H1 (cell line): ENCODE measurements around the gene PTPRJ. TPM values are rescaled to one million over a fixed set of nuclear protein-coding genes. Genes with fewer than 3 reads are reported as not detected.

Experiments used
- CTCF ChIA-PET: fragments of 300-600 bp; sonication (Branson Sonifier 250); formaldehyde crosslinking; loops from one replicate; lab custom pipeline; 2021; ENCODE audit not compliant: partially characterized antibody; lab: Charles Lee
- POLR2A ChIA-PET: fragments of 300-600 bp; sonication (Branson Sonifier 250); formaldehyde crosslinking; loops from one replicate; lab custom pipeline; 2021; ENCODE audit warnings: inconsistent platforms; ENCODE audit not compliant: partially characterized antibody; lab: Charles Lee
- DNase-seq, 2 experiments: peaks; one replicate each; pipeline versions ENCODE4 v3.0.0 to v3.0.0-alpha.2; 2010 to 2022; ENCODE audit warnings: low spot score in 2 of 2, low read depth in 1 of 2, mixed read lengths in 1 of 2
- FAIRE-seq: peaks from 2 replicates; lab custom pipeline; 2011; peaks lifted over from hg19 to GRCh38; lab: Jason Lieb, UNC
- H2AFZ ChIP-seq: 2 replicates; pipeline ENCODE4 v1.8.1; 2012; ENCODE audit warnings: low read length, inconsistent platforms
- H2AK5ac ChIP-seq: 2 replicates; pipeline ENCODE4 v1.6.1; 2013; ENCODE audit warnings: low read depth, low read length
- H2BK120ac ChIP-seq: replicated peaks from 2 replicates; pipeline ENCODE3; 2013; ENCODE audit warnings: low read depth, low read length, inconsistent platforms
- H2BK12ac ChIP-seq: 2 replicates; pipeline ENCODE4 v1.6.1; 2013; ENCODE audit warnings: low read depth, low read length
- H2BK15ac ChIP-seq: 2 replicates; pipeline ENCODE4 v1.6.1; 2013; ENCODE audit warnings: low read length
- H2BK20ac ChIP-seq: 2 replicates; pipeline ENCODE4 v1.6.1; 2013; ENCODE audit warnings: low read length
- H2BK5ac ChIP-seq: 2 replicates; pipeline ENCODE4 v1.6.1; 2013; ENCODE audit warnings: low read depth, low read length
- H3K14ac ChIP-seq: 2 replicates; pipeline ENCODE4 v1.6.1; 2013; ENCODE audit warnings: inconsistent platforms; ENCODE audit not compliant: insufficient read length
- H3K18ac ChIP-seq: 2 replicates; pipeline ENCODE4 v1.6.1; 2013; ENCODE audit warnings: low read length; ENCODE audit errors: extremely low read depth
- H3K23ac ChIP-seq: 2 replicates; pipeline ENCODE4 v1.6.1; 2013; ENCODE audit warnings: inconsistent platforms; ENCODE audit not compliant: insufficient read length
- H3K23me2 ChIP-seq: 2 replicates; pipeline ENCODE4 v1.6.1; 2013; ENCODE audit warnings: low read depth, low read length
- H3K27ac ChIP-seq: 2 replicates; pipeline ENCODE4 v1.6.1; 2011; ENCODE audit warnings: low read depth, low read length, inconsistent platforms
- H3K27me3 ChIP-seq, 4 experiments: replicated peaks in 1 of 4; 1 replicate in 1 of 4; 2 replicates in 3 of 4; pipeline versions ENCODE4 v1.6.1 to v1.8.1; 2011 to 2013; ENCODE audit warnings: low read length in 3 of 4, mild to moderate bottlenecking in 3 of 4, inconsistent platforms in 2 of 4, mixed read lengths in 2 of 4, moderate library complexity in 1 of 4; ENCODE audit not compliant: control insufficient read depth in 3 of 4, insufficient read depth in 3 of 4; ENCODE audit errors: extremely low read depth in 1 of 4
- H3K36me3 ChIP-seq, 4 experiments: 2 replicates each; pipeline versions ENCODE4 v1.6.1 to v1.8.1; 2011 to 2013; ENCODE audit warnings: mild to moderate bottlenecking in 4 of 4, low read length in 3 of 4, moderate library complexity in 2 of 4, control low read depth in 1 of 4, inconsistent platforms in 1 of 4; ENCODE audit not compliant: insufficient read depth in 4 of 4, control insufficient read depth in 2 of 4
- H3K4ac ChIP-seq: replicated peaks from 2 replicates; pipeline ENCODE3; 2013; ENCODE audit warnings: low read length, low read depth, mixed read lengths, inconsistent platforms; ENCODE audit not compliant: insufficient read length
- H3K4me1 ChIP-seq, 4 experiments: replicated peaks in 1 of 4; 1 replicate in 1 of 4; 2 replicates in 3 of 4; pipeline versions ENCODE4 v1.6.1 to v1.8.1; 2011 to 2013; ENCODE audit warnings: low read length in 3 of 4, inconsistent platforms in 2 of 4, mixed read lengths in 1 of 4; ENCODE audit not compliant: insufficient read depth in 4 of 4, control insufficient read depth in 3 of 4
- H3K4me2 ChIP-seq, 2 experiments: 2 replicates each; pipeline versions ENCODE4 v1.6.1 to v1.8.1; 2011 to 2013; ENCODE audit warnings: low read depth in 2 of 2, low read length in 2 of 2, control low read depth in 1 of 2, inconsistent platforms in 1 of 2, mild to moderate bottlenecking in 1 of 2; ENCODE audit not compliant: insufficient read depth in 1 of 2
- H3K4me3 ChIP-seq, 4 experiments: fragments of 200-600, 300-600 bp in 1 of 4; sonication (generic), shearing (Covaris generic), sonication (Bioruptor Twin) in 1 of 4; 2 replicates each; pipeline versions ENCODE4 v1.5.1 to v1.8.1; 2011 to 2016; ENCODE audit warnings: low read length in 4 of 4, low read depth in 3 of 4, control low read depth in 2 of 4, inconsistent platforms in 2 of 4, mild to moderate bottlenecking in 2 of 4, mixed read lengths in 1 of 4, moderate library complexity in 1 of 4; ENCODE audit not compliant: insufficient read depth in 2 of 4; ENCODE audit errors: extremely low read depth in 1 of 4
- H3K56ac ChIP-seq: replicated peaks from 2 replicates; pipeline ENCODE3; 2013; ENCODE audit warnings: low read depth, mild to moderate bottlenecking, mixed read lengths, low read length, inconsistent platforms; ENCODE audit not compliant: insufficient read length
- H3K79me1 ChIP-seq: 2 replicates; pipeline ENCODE4 v1.6.1; 2013; ENCODE audit warnings: low read depth, low read length, control low read depth
- H3K79me2 ChIP-seq, 2 experiments: 2 replicates each; pipeline versions ENCODE4 v1.6.1 to v1.8.1; 2012 to 2013; ENCODE audit warnings: low read length in 2 of 2, mild to moderate bottlenecking in 2 of 2, inconsistent platforms in 1 of 2; ENCODE audit not compliant: insufficient read depth in 2 of 2, control insufficient read depth in 1 of 2
- H3K9ac ChIP-seq, 4 experiments: replicated peaks in 1 of 4; 1 replicate in 1 of 4; 2 replicates in 3 of 4; pipeline versions ENCODE4 v1.6.1 to v1.8.1; 2011 to 2013; ENCODE audit warnings: low read depth in 3 of 4, low read length in 3 of 4, control low read depth in 2 of 4, mild to moderate bottlenecking in 2 of 4, moderate library complexity in 2 of 4, inconsistent platforms in 1 of 4; ENCODE audit errors: extremely low read depth in 1 of 4
- H3K9me3 ChIP-seq, 2 experiments: 2 replicates each; pipeline versions ENCODE4 v1.6.1 to v1.8.1; 2012 to 2013; ENCODE audit warnings: mild to moderate bottlenecking in 2 of 2, moderate library complexity in 2 of 2, control low read depth in 1 of 2, inconsistent platforms in 1 of 2, low read depth in 1 of 2, low read length in 1 of 2, mixed read lengths in 1 of 2; ENCODE audit not compliant: insufficient read depth in 2 of 2
- H4K20me1 ChIP-seq, 2 experiments: replicated peaks in 1 of 2; 2 replicates each; pipeline versions ENCODE3 to v1.8.1; 2011 to 2013; ENCODE audit warnings: inconsistent platforms in 2 of 2, low read length in 2 of 2, mild to moderate bottlenecking in 1 of 2; ENCODE audit not compliant: insufficient read depth in 2 of 2, control insufficient read depth in 1 of 2
- H4K5ac ChIP-seq: 2 replicates; pipeline ENCODE4 v1.6.1; 2013; ENCODE audit warnings: low read length, low read depth, mixed read lengths, inconsistent platforms; ENCODE audit not compliant: insufficient read length
- H4K8ac ChIP-seq: 2 replicates; pipeline ENCODE4 v1.8.0; 2013; ENCODE audit warnings: mild to moderate bottlenecking, moderate library complexity, low read length, inconsistent platforms; ENCODE audit not compliant: insufficient read depth; ENCODE audit errors: extremely low read depth
- H4K91ac ChIP-seq: replicated peaks from 2 replicates; pipeline ENCODE3; 2013; ENCODE audit warnings: low read length, mixed read lengths, inconsistent platforms; ENCODE audit not compliant: insufficient read length
- CBX8 ChIP-seq: fragments of 300-800, 300-1000 bp; sonication (generic); IDR thresholded peaks from 2 replicates; pipeline ENCODE4 v1.7.1; 2016; ENCODE audit warnings: low read depth, low read length, borderline replicate concordance
- WGBS, 2 experiments: shearing (Covaris generic) in 1 of 2; methylation state at CpG; one replicate each; pipeline versions ENCODE4 v1.1.6 to v1.1.7; 2013 to 2015; ENCODE audit warnings: low lambda C conversion rate in 2 of 2, mixed read lengths in 2 of 2, inconsistent platforms in 1 of 2, low coverage in 1 of 2, missing lambda C conversion rate in 1 of 2; ENCODE audit not compliant: insufficient replicate concordance in 2 of 2, insufficient coverage in 1 of 2, insufficient read length in 1 of 2; ENCODE audit errors: extremely low coverage in 1 of 2, missing lambda C conversion rate in 1 of 2; 5-methylcytosine and 5-hydroxymethylcytosine counted together
- polyA plus RNA-seq, 7 experiments: library from polyadenylated mRNA; depleted of rRNA in 3 of 7; stranded (reverse) in 5 of 7; unstranded in 2 of 7; fragments of >200 nt in 5 of 7; fragments of 200-250 nt in 2 of 7; gene quantifications; 1 replicate in 5 of 7; 2 replicates in 1 of 7; 4 replicates in 1 of 7; pipeline versions ENCODE4 v1.2.1 to v1.2.3, GENCODE V29; 2011 to 2013; ENCODE audit warnings: missing spikeins in 2 of 7, mixed read lengths in 2 of 7
- total RNA-seq: library from RNA; stranded (reverse); fragmentation: NEBNext Ultra II Directional; extraction: Animal tissue kit (Norgen Biotek cat#: 25700); gene quantifications from 2 replicates; pipeline ENCODE4 v1.2.1, GENCODE V29; 2021

PTPRJ gene
- total and polyA plus RNA-seq, 2 of the 8 experiments (the other 6 are each of a cell fraction or from before 2014, with no cell fraction given): 4.4 to 22.6 TPM

- Histone ChIP-seq H3K23me2 (no peaks in the 10 kb centered on the region), H2BK12ac (no peak overlapping the region), H2BK5ac (peak overlapping the region; percentile 15; the same call in 1 of the 2 replicates), H2BK120ac (no peak overlapping the region), H4K8ac (no peak overlapping the region), H3K14ac (no peak overlapping the region)
- POLR2A ChIA-PET: interaction anchor here (1.2 kb wide), 1 partner anchor 8 kb away, joined by 3 read pairs; no protein-coding TSS in a partner anchor
- no peak for TF ChIP-seq CBX8
- TF ChIP-seq, all 59 proteins: peak for 0
- H2AK5ac ChIP-seq: no peak overlapping the region
- H3K56ac ChIP-seq: no peak overlapping the region
- no peak overlapping the region for H3K4me3 ChIP-seq
- H2BK20ac ChIP-seq: no peak overlapping the region
- H3K79me2 ChIP-seq: peaks cover 0 to under 1% of the 10 kb centered on the region in 2 experiments; a peak in 1 of 4 replicates
- 71% methylated on average over 6 of the region's 6 CpGs; no CpG with 5 or more reads in 1 of the 2 experiments for WGBS, 2 experiments
- H3K4me1 ChIP-seq: peaks cover 3 to 13% (median 8%) of the 10 kb centered on the region in 4 experiments
- no peak overlapping the region for H4K91ac ChIP-seq
- no peak overlapping the region for H2BK15ac ChIP-seq
- H3K18ac ChIP-seq: no peak overlapping the region
- no peak for FAIRE-seq
- no peak overlapping the region for H4K5ac ChIP-seq
- no peak overlapping the region for H2AFZ ChIP-seq
- no peak for DNase-seq
- peak overlapping the region; percentile 33 to 47; a peak in 2 of 4 replicates for H3K4me2 ChIP-seq
- CTCF ChIA-PET: interaction anchor here (0.6 to 1.3 kb wide), 7 partner anchors 9 to 166 kb away, joined by 3 to 5 read pairs (median 3); no protein-coding TSS in a partner anchor
- peaks cover 0 to 4% of the 10 kb centered on the region in 2 experiments; a peak in 1 of 4 replicates for H3K9me3 ChIP-seq
- no peak overlapping the region for H3K9ac ChIP-seq
- H4K20me1 ChIP-seq: no peaks in the 10 kb centered on the region
- no peak overlapping the region for H3K4ac ChIP-seq
- no peak overlapping the region for H3K23ac ChIP-seq
- H3K27ac ChIP-seq: no peak overlapping the region
- no peaks in the 10 kb centered on the region for H3K36me3 ChIP-seq
- peaks cover 4% of the 10 kb centered on the region for H3K79me1 ChIP-seq
- no peaks in the 10 kb centered on the region for H3K27me3 ChIP-seq
Measured at GRCh38 chr11:48088682-48089050, 108.3 kb downstream of the PTPRJ start.
